PC-9 (cell line): ENCODE results near the gene RXRA. TPM values are rescaled to one million over a fixed set of nuclear protein-coding genes. Genes with fewer than 3 reads are reported as not detected.
A peak's percentile ranks its signal among the peaks of the same experiment; 100 is the strongest.

Experiments
- BruUV-seq: library from RNA; stranded (reverse); fragments of 400-500 nt; replicated peaks from 2 replicates; lab custom pipeline; 2021; lab: Mats Ljungman, UMichigan
- CTCF ChIA-PET: fragments of 300-600 bp; sonication (Branson Sonifier 250); formaldehyde crosslinking; loops from one replicate; lab custom pipeline; 2022; ENCODE audit warnings: antibody characterized with exemption; lab: Charles Lee
- POLR2A ChIA-PET: fragments of 300-600 bp; sonication (Branson Sonifier 250); formaldehyde crosslinking; loops from one replicate; lab custom pipeline; 2022; ENCODE audit warnings: antibody characterized with exemption; ENCODE audit not compliant: unreplicated experiment; lab: Charles Lee
- DNase-seq, 2 experiments: peaks; one replicate each; pipeline versions ENCODE4 v3.0.0 to v3.0.0-alpha.2; 2015 to 2022; ENCODE audit warnings: mixed read lengths in 1 of 2
- H2AFZ ChIP-seq: fragments of 200-600 bp; sonication (generic); 2 replicates; pipeline ENCODE4 v1.8.1; 2017; ENCODE audit warnings: antibody characterized with exemption
- H3F3A ChIP-seq: fragments of 200-600 bp; sonication (generic); 2 replicates; pipeline ENCODE4 v1.8.1; 2017; ENCODE audit warnings: antibody characterized with exemption, mild to moderate bottlenecking, low read depth; ENCODE audit not compliant: insufficient read depth
- H3K27ac ChIP-seq: fragments of 200-600 bp; sonication (generic); 2 replicates; pipeline ENCODE4 v1.6.1; 2016; ENCODE audit warnings: mixed run types
- H3K27me3 ChIP-seq: fragments of 200-600 bp; sonication (generic); 2 replicates; pipeline ENCODE4 v1.6.1; 2016; ENCODE audit warnings: low read depth, mixed run types; ENCODE audit not compliant: insufficient read depth
- H3K36me3 ChIP-seq: fragments of 200-600 bp; sonication (generic); 2 replicates; pipeline ENCODE4 v1.6.1; 2016; ENCODE audit warnings: low read depth, mixed run types
- H3K4me1 ChIP-seq: fragments of 200-600 bp; sonication (generic); replicated peaks from 2 replicates; pipeline ENCODE4 v1.6.1; 2016; ENCODE audit warnings: mixed run types; ENCODE audit not compliant: insufficient read depth
- H3K4me2 ChIP-seq: fragments of 200-600 bp; sonication (generic); 2 replicates; pipeline ENCODE4 v1.6.1; 2017; ENCODE audit warnings: mixed run types
- H3K4me3 ChIP-seq: fragments of 200-600 bp; sonication (generic); 2 replicates; pipeline ENCODE4 v1.6.1; 2016; ENCODE audit warnings: mixed run types
- H3K79me2 ChIP-seq: fragments of 200-600 bp; sonication (generic); 2 replicates; pipeline ENCODE4 v1.6.1; 2017; ENCODE audit warnings: low read depth, mixed run types
- H3K9me2 ChIP-seq: fragments of 200-600 bp; sonication (generic); 2 replicates; pipeline ENCODE4 v1.8.1; 2017; ENCODE audit warnings: mild to moderate bottlenecking; ENCODE audit not compliant: insufficient read depth
- H3K9me3 ChIP-seq: fragments of 200-600 bp; sonication (generic); 2 replicates; pipeline ENCODE4 v1.8.1; 2016; ENCODE audit warnings: low read depth; ENCODE audit not compliant: insufficient read depth
- H4K20me1 ChIP-seq: fragments of 200-600 bp; sonication (generic); 2 replicates; pipeline ENCODE4 v1.8.1; 2017; ENCODE audit not compliant: insufficient read depth
- CTCF ChIP-seq: fragments of 200-600 bp; sonication (generic); conservative IDR thresholded peaks from 2 replicates; pipeline ENCODE4 v1.6.1; 2017; ENCODE audit warnings: mixed run types, antibody characterized with exemption, mild to moderate bottlenecking, moderate library complexity
- EZH2 ChIP-seq: fragments of 200-600 bp; sonication (generic); IDR thresholded peaks from 2 replicates; pipeline ENCODE4 v1.8.0; 2017; ENCODE audit warnings: antibody characterized with exemption, low read depth
- intact Hi-C: fragments of 100-400 bp; cut with micrococcal nuclease; formaldehyde crosslinking; loops from one replicate; pipeline ENCODE4 v1.10.0; 2022; ENCODE audit not compliant: unreplicated experiment
- total RNA-seq: library from RNA; stranded (reverse); gene quantifications from 2 replicates; pipeline ENCODE4 v1.2.3, GENCODE V29; 2021

RXRA gene
- total RNA-seq, 1 experiment from 2014 or later, result 146 TPM

GRCh38 chr9:134405527-134405926, 79.3 kb downstream of the RXRA start:
- Histone ChIP-seq H3K4me2 (peak overlapping the region; percentile 81), H3K4me1 (peaks cover 62% of the 10 kb centered on the region), H4K20me1 (no peaks in the 10 kb centered on the region), H3K79me2 (peaks cover 55% of the 10 kb centered on the region), H3K36me3 (no peaks in the 10 kb centered on the region), H2AFZ (no peak overlapping the region), H3F3A (peaks cover 26% of the 10 kb centered on the region; the same call in 1 of the 2 replicates), H3K27me3 (no peaks in the 10 kb centered on the region), H3K4me3 (no peak overlapping the region), H3K27ac (peak overlapping the region; percentile 97), H3K9me2 (no peaks in the 10 kb centered on the region), H3K9me3 (no peaks in the 10 kb centered on the region)
- BruUV-seq, result no TSS peak
- ChIA-PET CTCF (no interaction called here), POLR2A (interaction anchor here (0.5 kb wide), 1 partner anchor 26 kb away, joined by 5 read pairs; no protein-coding TSS in a partner anchor)
- no peak for TF ChIP-seq EZH2
- TF ChIP-seq CTCF, result no peak
- DNase-seq, result peak in 1 of 2 experiments; percentile 57
- intact Hi-C loops, result no loop called here

GRCh38 chr9:134406366-134407120, 80.3 kb downstream of the RXRA start:
- Histone ChIP-seq H3K27me3 (no peaks in the 10 kb centered on the region), H3K4me1 (peaks cover 72% of the 10 kb centered on the region), H3K9me2 (no peaks in the 10 kb centered on the region), H3K36me3 (no peaks in the 10 kb centered on the region), H3K4me2 (peak overlapping the region; percentile 81), H3K79me2 (peaks cover 66% of the 10 kb centered on the region), H2AFZ (no peak overlapping the region), H4K20me1 (no peaks in the 10 kb centered on the region), H3F3A (peaks cover 26% of the 10 kb centered on the region; the same call in 1 of the 2 replicates), H3K9me3 (no peaks in the 10 kb centered on the region), H3K4me3 (peak overlapping the region; percentile 47), H3K27ac (peak overlapping the region; percentile 97)
- TSS peak; percentile 73 for BruUV-seq
- DNase-seq, result peak; percentile 65 to 82
- intact Hi-C loops, result loop anchor here (1.0 kb wide), 2 partner anchors 26 to 49 kb away; no protein-coding TSS in a partner anchor
- POLR2A ChIA-PET, result interaction anchor here (0.6 to 1.3 kb wide), 8 partner anchors 28 to 130 kb away, joined by 3 to 7 read pairs (median 4); no protein-coding TSS in a partner anchor
- CTCF ChIA-PET, result interaction anchor here (1.2 to 1.4 kb wide), 2 partner anchors 22 to 29 kb away, joined by 3 to 4 read pairs; no protein-coding TSS in a partner anchor
- TF ChIP-seq EZH2 (no peak), CTCF (no peak)

GRCh38 chr9:134407121-134407779, 81.0 kb downstream of the RXRA start:
- Histone ChIP-seq H3K9me3 (no peaks in the 10 kb centered on the region), H3K4me2 (peak overlapping the region; percentile 81), H3K27ac (peak overlapping the region; percentile 97), H3K36me3 (no peaks in the 10 kb centered on the region), H3K79me2 (peaks cover 72% of the 10 kb centered on the region), H4K20me1 (no peaks in the 10 kb centered on the region), H3K4me3 (peak overlapping the region; percentile 47), H3K27me3 (no peaks in the 10 kb centered on the region), H2AFZ (no peak overlapping the region), H3F3A (peaks cover 26% of the 10 kb centered on the region; the same call in 1 of the 2 replicates), H3K4me1 (peaks cover 79% of the 10 kb centered on the region), H3K9me2 (no peaks in the 10 kb centered on the region)
- DNase-seq, result peak; percentile 89 to 98
- ChIA-PET POLR2A (interaction anchor here (0.6 to 1.3 kb wide), 6 partner anchors 28 to 130 kb away, joined by 3 to 7 read pairs (median 6); no protein-coding TSS in a partner anchor), CTCF (interaction anchor here (0.7 to 1.4 kb wide), 3 partner anchors 22 to 29 kb away, joined by 3 to 7 read pairs (median 4); no protein-coding TSS in a partner anchor)
- no TSS peak for BruUV-seq
- intact Hi-C loops, result loop anchor here (1.0 kb wide), 2 partner anchors 27 to 50 kb away; no protein-coding TSS in a partner anchor
- no peak for TF ChIP-seq EZH2
- TF ChIP-seq CTCF, result no peak
